GM12892 (cell line): ENCODE results near the gene TRAPPC3.

ENCODE experiments used
- POLR2A ChIP-seq: IDR thresholded peaks from 2 replicates; pipeline ENCODE4 v1.6.1; 2011; ENCODE audit warnings: low read depth, low read length, control low read depth
- POLR2AphosphoS5 ChIP-seq: IDR thresholded peaks from 2 replicates; pipeline ENCODE4 v1.6.1; 2011; ENCODE audit warnings: low read depth, low read length, control low read depth
- TAF1 ChIP-seq: IDR thresholded peaks from 2 replicates; pipeline ENCODE4 v1.6.1; 2011; ENCODE audit warnings: low read depth, mild to moderate bottlenecking, control low read depth, low read length, borderline replicate concordance

DNA sequence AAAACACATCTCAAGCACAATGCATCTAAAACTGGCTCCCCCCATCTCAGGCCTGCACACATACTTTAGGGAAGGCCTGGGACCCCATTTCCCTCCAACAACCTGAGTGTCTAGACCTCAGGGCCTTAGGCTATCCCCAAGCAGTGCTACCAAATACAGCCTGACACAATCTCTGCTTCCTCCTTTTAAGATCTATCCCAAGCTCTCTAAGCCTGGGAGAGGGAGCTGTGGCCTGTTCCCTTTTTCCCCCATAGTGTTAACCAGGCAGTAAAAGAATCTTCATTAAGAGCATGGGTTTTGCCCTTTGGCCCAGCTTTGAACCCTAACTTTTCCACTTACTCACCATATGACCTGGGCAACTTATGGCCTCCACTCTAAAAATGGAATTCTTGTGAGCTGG lies 13.5 kb downstream of the TRAPPC3 start:
- no peak for TF ChIP-seq POLR2A
- TF ChIP-seq TAF1, result no peak
- no peak for TF ChIP-seq POLR2AphosphoS5
